GM21717 (cell line): Measurements from ENCODE around the gene PRKCG.

Experiments used
- ATAC-seq: cut with Tn5 transposase; IDR thresholded peaks from one replicate; pipeline ENCODE4 v1.9.1; 2021; ENCODE audit warnings: mild to moderate bottlenecking, moderate library complexity; ENCODE audit not compliant: unreplicated experiment

PRKCG gene

GRCh38 chr19:53871454-53871853 lies 10.5 kb upstream of the PRKCG start:
- no peak for ATAC-seq

GRCh38 chr19:53872762-53873161 lies 9.2 kb upstream of the PRKCG start:
- no peak for ATAC-seq

- ATAC-seq, result no peak
These were observed 8.0 kb upstream of the PRKCG start for GRCh38 chr19:53873773-53874605.

- no peak for ATAC-seq
These were observed 7.4 kb upstream of the PRKCG start for GRCh38 chr19:53874606-53874990.

GRCh38 chr19:53875602-53876325 lies 6.2 kb upstream of the PRKCG start:
- no peak for ATAC-seq

GRCh38 chr19:53876651-53877224 lies 5.3 kb upstream of the PRKCG start:
- no peak for ATAC-seq

GRCh38 chr19:53877361-53877766 lies 4.6 kb upstream of the PRKCG start:
- ATAC-seq, result no peak

- ATAC-seq, result no peak
These were observed 3.2 kb upstream of the PRKCG start for GRCh38 chr19:53878776-53879139.

GRCh38 chr19:53879140-53880081 lies 2.6 kb upstream of the PRKCG start:
- ATAC-seq, result peak; percentile 68

- no peak for ATAC-seq
These were observed 1.1 kb upstream of the PRKCG start for GRCh38 chr19:53880711-53881481.

- ATAC-seq, result no peak
These were observed 524 bp downstream of the PRKCG start for GRCh38 chr19:53882391-53883050.

GRCh38 chr19:53883231-53883661 lies 1.2 kb downstream of the PRKCG start:
- ATAC-seq, result no peak

- ATAC-seq, result no peak
These were observed 1.7 kb downstream of the PRKCG start for GRCh38 chr19:53883741-53884140.

- ATAC-seq, result no peak
These were observed 2.3 kb downstream of the PRKCG start for GRCh38 chr19:53884256-53884655.

GRCh38 chr19:53885036-53885435 lies 3.0 kb downstream of the PRKCG start:
- ATAC-seq, result no peak

GRCh38 chr19:53892301-53892980 lies 10.4 kb downstream of the PRKCG start:
- no peak for ATAC-seq

- no peak for ATAC-seq
These were observed 11.0 kb downstream of the PRKCG start for GRCh38 chr19:53892981-53893325.

- ATAC-seq, result no peak
These were observed 12.7 kb downstream of the PRKCG start for GRCh38 chr19:53894707-53895106.

- no peak for ATAC-seq
These were observed 14.7 kb downstream of the PRKCG start for GRCh38 chr19:53896682-53897081.
